GM12878 (cell line): ENCODE data around the gene ORM2. TPM values are rescaled to one million over a fixed set of nuclear protein-coding genes. Genes with fewer than 3 reads are reported as not detected.

Experiments used
- ATAC-seq: fragments of 200-7000 bp; cut with Tn5 transposase; 3 replicates; pipeline ENCODE4 v1.9.1; 2020; ENCODE audit warnings: mild to moderate bottlenecking, moderate library complexity
- BruUV-seq: library from RNA; stranded (reverse); fragments of 400-500 nt; replicated peaks from 2 replicates; lab custom pipeline; 2021; lab: Mats Ljungman, UMichigan
- CTCF ChIA-PET: fragments of 300-600 bp; sonication (Branson Sonifier 250); formaldehyde crosslinking; extraction: SDS; loops from one replicate; lab custom pipeline; 2021; ENCODE audit warnings: inconsistent platforms; lab: Yijun Ruan, JAX
- POLR2A ChIA-PET: fragments of 350-600 bp; formaldehyde crosslinking; extraction: SDS; loops from one replicate; lab custom pipeline; 2021; ENCODE audit warnings: inconsistent platforms; lab: Charles Lee
- RAD21 ChIA-PET: fragments of 300-600 bp; sonication (Branson Sonifier 250); formaldehyde crosslinking; loops from one replicate; lab custom pipeline; 2023; ENCODE audit warnings: antibody characterized with exemption; ENCODE audit not compliant: unreplicated experiment; lab: Charles Lee
- SMC1A ChIA-PET: fragments of 300-600 bp; sonication (Branson Sonifier 250); formaldehyde crosslinking; loops from one replicate; lab custom pipeline; 2023; ENCODE audit not compliant: unreplicated experiment, uncharacterized antibody; lab: Charles Lee
- DNase-seq: peaks from one replicate; pipeline ENCODE4 v3.0.0-alpha.2; 2011; ENCODE audit warnings: low read depth, low spot score
- FAIRE-seq: peaks from 3 replicates; lab custom pipeline; 2011; peaks lifted over from hg19 to GRCh38; lab: Jason Lieb, UNC
- H2AFZ ChIP-seq: 2 replicates; pipeline ENCODE4 v1.6.0; 2011; ENCODE audit warnings: low read depth, low read length, control low read depth; ENCODE audit not compliant: control insufficient read depth
- H3K27ac ChIP-seq: 2 replicates; pipeline ENCODE4 v1.5.1; 2011; ENCODE audit warnings: control low read depth; ENCODE audit not compliant: control insufficient read depth, insufficient read depth
- H3K27me3 ChIP-seq, 2 experiments: replicated peaks in 1 of 2; 2 replicates each; pipeline versions ENCODE4 v1.6.0 to v1.6.1; 2011; ENCODE audit warnings: low read length in 1 of 2; ENCODE audit not compliant: control insufficient read depth in 2 of 2, insufficient read depth in 2 of 2
- H3K36me3 ChIP-seq, 2 experiments: 2 replicates each; pipeline ENCODE4 v1.5.1; 2011; ENCODE audit warnings: low read length in 1 of 2; ENCODE audit not compliant: control insufficient read depth in 2 of 2, insufficient read depth in 2 of 2
- H3K4me1 ChIP-seq: 2 replicates; pipeline ENCODE4 v1.6.1; 2011; ENCODE audit warnings: mild to moderate bottlenecking, low read length, moderate library complexity, mixed read lengths; ENCODE audit not compliant: control insufficient read depth, insufficient read depth
- H3K4me2 ChIP-seq: 2 replicates; pipeline ENCODE4 v1.6.0; 2011; ENCODE audit warnings: control low read depth; ENCODE audit not compliant: control insufficient read depth, insufficient read depth
- H3K4me3 ChIP-seq: fragments of 200-600 bp; sonication (generic); 2 replicates; pipeline ENCODE4 v1.5.1; 2016
- H3K79me2 ChIP-seq: 2 replicates; pipeline ENCODE4 v1.6.0; 2011; ENCODE audit warnings: low read length; ENCODE audit not compliant: control insufficient read depth, insufficient read depth
- H3K9ac ChIP-seq: 2 replicates; pipeline ENCODE4 v1.8.0; 2011; ENCODE audit warnings: low read length, control low read depth, mixed read lengths; ENCODE audit not compliant: control insufficient read depth, insufficient read depth
- H3K9me3 ChIP-seq: replicated peaks from 3 replicates; pipeline ENCODE4 v1.5.1; 2011; ENCODE audit warnings: mild to moderate bottlenecking, low read length; ENCODE audit not compliant: control insufficient read depth, insufficient read depth
- H4K20me1 ChIP-seq: 2 replicates; pipeline ENCODE4 v1.6.0; 2011; ENCODE audit not compliant: control insufficient read depth, insufficient read depth
- BHLHE40 ChIP-seq, 2 experiments: fragments of 450-650 bp in 1 of 2; IDR thresholded peaks; 2 replicates each; pipeline ENCODE4 v1.6.1; 2011 to 2017; ENCODE audit warnings: low read depth in 2 of 2, borderline replicate concordance in 1 of 2, improper control_type of control experiment in 1 of 2, low read length in 1 of 2, mild to moderate bottlenecking in 1 of 2
- NFIC ChIP-seq: IDR thresholded peaks from 2 replicates; pipeline ENCODE4 v1.6.1; 2012; ENCODE audit warnings: low read depth, mild to moderate bottlenecking, inconsistent platforms, low read length, moderate library complexity
- POLR2A ChIP-seq: IDR thresholded peaks from 2 replicates; pipeline ENCODE4 v1.6.1; 2011; ENCODE audit warnings: low read depth, mild to moderate bottlenecking, low read length
- WGBS: methylation state at CpG from one replicate; pipeline ENCODE4 v1.1.6; 2016; ENCODE audit warnings: low lambda C conversion rate; ENCODE audit not compliant: insufficient replicate concordance, insufficient coverage; ENCODE audit errors: missing lambda C conversion rate; 5-methylcytosine and 5-hydroxymethylcytosine counted together
- in situ Hi-C: fragments of 300-500 bp; cut with MboI; formaldehyde crosslinking; loops from 9 replicates; pipeline ENCODE4 v1.14.3; 2018; ENCODE audit warnings: mixed read lengths
- intact Hi-C: fragments of 100-400 bp; cut with micrococcal nuclease; formaldehyde crosslinking; loops from one replicate; pipeline ENCODE4 v1.14.2; 2022; ENCODE audit not compliant: unreplicated experiment
- polyA plus RNA-seq, 11 experiments: library from polyadenylated mRNA; depleted of rRNA in 4 of 11; unstranded in 6 of 11; stranded (reverse) in 5 of 11; fragments of >200 nt; fragmentation: Nextera tagmentation in 4 of 11; fragmentation: Illumina TruSeq in 1 of 11; extraction: Ambion mirVana in 4 of 11; extraction: Trizol in 1 of 11; gene quantifications; 1 replicate in 1 of 11; 2 replicates in 10 of 11; pipeline versions ENCODE4 v1.2.1 to v1.2.3, GENCODE V29; 2011 to 2016; ENCODE audit warnings: inconsistent platforms in 2 of 11, missing spikeins in 2 of 11, low read depth in 1 of 11
- total RNA-seq, 4 experiments: library from RNA; depleted of rRNA in 3 of 4; stranded (reverse); fragments of >200 nt in 3 of 4; fragmentation: Illumina TruSeq in 1 of 4; extraction: Trizol in 1 of 4; gene quantifications; 2 replicates each; pipeline versions ENCODE4 v1.2.1 to v1.2.3, GENCODE V29; 2013 to 2021
- TF ChIP-seq, protein P1 (sequence below): fragments of 450-650 bp; IDR thresholded peaks from 2 replicates; pipeline ENCODE4 v1.6.1; 2014; ENCODE audit warnings: mild to moderate bottlenecking

ORM2 gene
- total and polyA plus RNA-seq, 10 of the 15 experiments (the other 5 are each of a cell fraction or from before 2014, with no cell fraction given), result 0.64 TPM; not detected in 9

DNA sequence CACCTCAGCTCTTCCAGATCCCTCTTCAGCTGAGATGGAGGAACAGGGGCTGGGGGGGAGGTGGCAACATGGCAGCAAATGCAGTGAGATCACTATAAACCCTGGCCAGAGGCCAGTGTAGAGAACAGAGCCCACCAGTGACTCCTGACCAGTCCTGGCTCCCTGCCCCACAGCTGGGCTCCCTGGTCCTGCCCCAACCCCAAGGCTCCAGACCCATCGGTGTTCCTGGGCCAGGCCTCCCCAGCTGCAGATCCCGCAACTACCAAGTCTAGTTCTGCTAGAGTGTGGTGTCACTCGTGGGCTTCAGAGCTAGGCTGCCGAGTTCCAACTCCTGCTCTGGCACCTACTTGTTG is 41.3 kb downstream of the ORM2 start:
- POLR2A ChIA-PET, result interaction anchor here (0.6 to 13.2 kb wide), 5 partner anchors 8 to 131 kb away, joined by 3 to 312 read pairs (median 4); partner anchors contain the start of gene AKNA
- H4K20me1 ChIP-seq, result no peaks in the 10 kb centered on the region
- no peaks in the 10 kb centered on the region for H3K9me3 ChIP-seq
- H3K27me3 ChIP-seq, result no peaks in the 10 kb centered on the region
- H3K79me2 ChIP-seq, result peaks cover 42% of the 10 kb centered on the region
- in situ Hi-C loops, result no loop called here
- intact Hi-C loops, result no loop called here
- no TSS peak for BruUV-seq
- H3K36me3 ChIP-seq, result peaks cover 39 to 43% of the 10 kb centered on the region in 2 experiments
- SMC1A ChIA-PET, result interaction anchor here (1.0 to 13.9 kb wide), 3 partner anchors 16 to 28 kb away, joined by 3 to 327 read pairs (median 3); partner anchors contain the start of gene AKNA
- CTCF ChIA-PET, result interaction anchor here (0.9 to 3.9 kb wide), 2 partner anchors 14 to 26 kb away, joined by 3 to 48 read pairs; partner anchors contain the start of gene AKNA
- no peak overlapping the region for H3K4me2 ChIP-seq
- H3K9ac ChIP-seq, result no peak overlapping the region
- H3K27ac ChIP-seq, result peak overlapping the region; percentile 99
- FAIRE-seq (no peak), DNase-seq (no peak), ATAC-seq (no peak)
- WGBS, result 59% methylated on average over 4 of the region's 4 CpGs
- H3K4me3 ChIP-seq, result no peak overlapping the region
- TF ChIP-seq, protein P1, sequence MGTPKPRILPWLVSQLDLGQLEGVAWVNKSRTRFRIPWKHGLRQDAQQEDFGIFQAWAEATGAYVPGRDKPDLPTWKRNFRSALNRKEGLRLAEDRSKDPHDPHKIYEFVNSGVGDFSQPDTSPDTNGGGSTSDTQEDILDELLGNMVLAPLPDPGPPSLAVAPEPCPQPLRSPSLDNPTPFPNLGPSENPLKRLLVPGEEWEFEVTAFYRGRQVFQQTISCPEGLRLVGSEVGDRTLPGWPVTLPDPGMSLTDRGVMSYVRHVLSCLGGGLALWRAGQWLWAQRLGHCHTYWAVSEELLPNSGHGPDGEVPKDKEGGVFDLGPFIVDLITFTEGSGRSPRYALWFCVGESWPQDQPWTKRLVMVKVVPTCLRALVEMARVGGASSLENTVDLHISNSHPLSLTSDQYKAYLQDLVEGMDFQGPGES, result no peak
- 0 out of 2 replicates have a peak, but pooled peaks have one; percentile 5 for TF ChIP-seq POLR2A
- no peak for TF ChIP-seq BHLHE40 (IDR thresholded peaks at IDR 0.05; ENCODE audit: borderline replicate concordance in 1 of 2, low read depth in 2 of 2, low read length in 1 of 2)
- no peak for TF ChIP-seq NFIC
- RAD21 ChIA-PET, result interaction anchor here (0.5 to 12.9 kb wide), 5 partner anchors 16 to 34 kb away, joined by 3 to 251 read pairs (median 3); partner anchors contain the start of gene AKNA
- peaks cover 75% of the 10 kb centered on the region for H3K4me1 ChIP-seq
- H2AFZ ChIP-seq, result no peak overlapping the region
